Activated CD8-positive, alpha-beta memory T cell treated with anti-CD3 and anti-CD28 coated beads, Interleukin-2, amount 10 ng/mL, durations not matched to agents 7 days and 5 days (primary cell): ENCODE results near the gene NT5C. TPM values are rescaled to one million over a fixed set of nuclear protein-coding genes. Genes with fewer than 3 reads are reported as not detected.
"Not testable (repeated sequence)": the region's sequence is repeated elsewhere in the genome, so short reads cannot be mapped to it uniquely, and the experiment has no call there.

Source experiments
- ATAC-seq: fragments of 150-1000 bp; cut with Tn5 transposase; one replicate; pipeline ENCODE4 v1.10.0; 2021; ENCODE audit warnings: moderate library complexity
- CTCF ChIA-PET: fragments of 350-600 bp; sonication (Branson Sonifier 250); formaldehyde crosslinking; loops from one replicate; lab custom pipeline; 2021; ENCODE audit warnings: antibody characterized with exemption; lab: Charles Lee
- DNase-seq: peaks from one replicate; pipeline ENCODE4 v3.0.0-alpha.2; 2020
- H3K27ac Mint-ChIP-seq: one replicate; pipeline ENCODE4 v1.8.0; 2021; ENCODE audit warnings: mild to moderate bottlenecking, mixed read lengths
- H3K27me3 Mint-ChIP-seq: one replicate; pipeline ENCODE4 v1.8.0; 2021; ENCODE audit warnings: mixed read lengths
- H3K36me3 Mint-ChIP-seq: one replicate; pipeline ENCODE4 v1.8.0; 2021; ENCODE audit warnings: mild to moderate bottlenecking, mixed read lengths
- H3K4me1 Mint-ChIP-seq: one replicate; pipeline ENCODE4 v1.8.0; 2021; ENCODE audit warnings: mixed read lengths
- H3K4me3 Mint-ChIP-seq: one replicate; pipeline ENCODE4 v1.8.0; 2021; ENCODE audit warnings: mild to moderate bottlenecking, moderate library complexity, mixed read lengths
- H3K9me3 Mint-ChIP-seq: one replicate; pipeline ENCODE4 v1.8.0; 2022; ENCODE audit warnings: low read depth, mixed read lengths
- total RNA-seq, 2 experiments: library from RNA; stranded (reverse); gene quantifications; one replicate each; pipeline ENCODE4 v1.2.3, GENCODE V29; 2021

Gene NT5C
- total RNA-seq, 2 experiments from 2014 or later, result 65.2 to 73.1 TPM

GRCh38 chr17:75137762-75138161 lies 6.2 kb upstream of the NT5C start:
- CTCF ChIA-PET, result interaction anchor here (1.0 to 1.4 kb wide), 2 partner anchors 23 to 53 kb away, joined by 3 to 4 read pairs; no protein-coding TSS in a partner anchor
- not testable (repeated sequence) for H3K9me3 Mint-ChIP-seq, H3K27ac Mint-ChIP-seq, ATAC-seq, DNase-seq, H3K4me3 Mint-ChIP-seq, H3K27me3 Mint-ChIP-seq
- H3K4me1 Mint-ChIP-seq, result peaks cover 30% of the 10 kb centered on the region
- peaks cover 39% of the 10 kb centered on the region for H3K36me3 Mint-ChIP-seq

DNA sequence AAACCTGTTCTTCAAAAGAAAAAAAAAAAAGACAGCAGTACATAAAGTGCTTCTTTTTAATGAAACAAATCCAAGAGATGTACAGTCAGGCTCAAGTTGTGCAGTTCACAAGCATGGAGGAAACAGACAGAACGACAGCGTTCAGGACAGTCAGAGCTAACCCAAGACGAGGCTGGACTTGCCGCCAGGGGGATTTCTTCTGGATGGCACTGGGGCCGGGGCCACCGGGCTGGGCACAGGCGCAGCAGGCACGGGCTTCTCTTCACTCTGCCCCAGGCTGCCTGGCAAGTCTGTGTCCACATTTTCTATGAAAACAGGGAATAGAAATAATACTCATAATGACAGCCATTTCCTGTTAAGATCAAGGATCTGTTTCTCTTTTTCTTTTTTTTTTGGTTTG lies 4.4 kb upstream of the NT5C start:
- ATAC-seq (no peak), DNase-seq (no peak)
- Mint-ChIP-seq H3K27ac (no peak overlapping the region), H3K9me3 (no peaks in the 10 kb centered on the region), H3K4me1 (peaks cover 26% of the 10 kb centered on the region), H3K36me3 (peaks cover 28% of the 10 kb centered on the region), H3K27me3 (no peaks in the 10 kb centered on the region), H3K4me3 (no peak overlapping the region)
- CTCF ChIA-PET, result interaction anchor here (0.6 to 1.6 kb wide), 2 partner anchors 9 to 66 kb away, joined by 3 to 8 read pairs; no protein-coding TSS in a partner anchor

DNA sequence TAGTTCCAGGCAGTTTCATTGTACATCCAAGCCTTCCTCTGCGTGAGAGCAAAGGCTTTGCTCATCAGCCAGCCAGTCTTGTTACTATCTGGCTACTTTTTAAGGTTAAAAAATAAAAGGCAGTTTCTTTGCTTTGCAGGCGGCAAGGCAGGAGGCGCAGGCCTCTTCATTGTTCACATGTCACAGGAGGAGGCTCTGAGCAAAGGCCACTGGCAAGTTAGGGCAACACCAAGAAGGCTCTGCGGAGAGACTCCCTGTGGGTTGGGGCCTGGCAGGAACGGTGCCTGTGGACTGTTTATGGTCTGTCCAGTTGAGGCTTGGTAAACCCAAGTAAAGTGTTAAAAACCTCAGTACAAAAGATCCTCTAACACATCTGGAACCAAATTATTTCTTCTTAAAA lies 3.9 kb upstream of the NT5C start:
- ATAC-seq (no peak), DNase-seq (no peak)
- H3K36me3 Mint-ChIP-seq, result peaks cover 25% of the 10 kb centered on the region
- CTCF ChIA-PET, result interaction anchor here (0.6 kb wide), 1 partner anchor 9 kb away, joined by 3 read pairs; no protein-coding TSS in a partner anchor
- no peaks in the 10 kb centered on the region for H3K9me3 Mint-ChIP-seq
- H3K27me3 Mint-ChIP-seq, result no peaks in the 10 kb centered on the region
- H3K4me3 Mint-ChIP-seq, result no peak overlapping the region
- H3K27ac Mint-ChIP-seq, result no peak overlapping the region
- H3K4me1 Mint-ChIP-seq, result peaks cover 25% of the 10 kb centered on the region

GRCh38 chr17:75133607-75134347 lies 2.2 kb upstream of the NT5C start:
- ATAC-seq, H3K27me3 Mint-ChIP-seq, H3K4me3 Mint-ChIP-seq, H3K9me3 Mint-ChIP-seq, DNase-seq: not testable (repeated sequence)
- CTCF ChIA-PET, result interaction anchor here (1.3 to 14.6 kb wide), 3 partner anchors 20 to 127 kb away, joined by 3 to 233 read pairs (median 5); partner anchors contain the start of gene ARMC7
- H3K4me1 Mint-ChIP-seq, result peaks cover 28% of the 10 kb centered on the region
- peaks cover 22% of the 10 kb centered on the region for H3K36me3 Mint-ChIP-seq
- peak overlapping the region; percentile 63 for H3K27ac Mint-ChIP-seq

- DNase-seq, result no peak
- ATAC-seq, result no peak
- Mint-ChIP-seq H3K4me3 (no peak overlapping the region), H3K27me3 (no peaks in the 10 kb centered on the region), H3K9me3 (no peaks in the 10 kb centered on the region), H3K4me1 (peaks cover 28% of the 10 kb centered on the region), H3K36me3 (peaks cover 21% of the 10 kb centered on the region), H3K27ac (peak overlapping the region; percentile 61)
- CTCF ChIA-PET, result interaction anchor here (0.6 to 14.6 kb wide), 5 partner anchors 10 to 128 kb away, joined by 3 to 233 read pairs (median 3); partner anchors contain the start of gene ARMC7
Measured at GRCh38 chr17:75133001-75133400, 1.5 kb upstream of the NT5C start.

DNA sequence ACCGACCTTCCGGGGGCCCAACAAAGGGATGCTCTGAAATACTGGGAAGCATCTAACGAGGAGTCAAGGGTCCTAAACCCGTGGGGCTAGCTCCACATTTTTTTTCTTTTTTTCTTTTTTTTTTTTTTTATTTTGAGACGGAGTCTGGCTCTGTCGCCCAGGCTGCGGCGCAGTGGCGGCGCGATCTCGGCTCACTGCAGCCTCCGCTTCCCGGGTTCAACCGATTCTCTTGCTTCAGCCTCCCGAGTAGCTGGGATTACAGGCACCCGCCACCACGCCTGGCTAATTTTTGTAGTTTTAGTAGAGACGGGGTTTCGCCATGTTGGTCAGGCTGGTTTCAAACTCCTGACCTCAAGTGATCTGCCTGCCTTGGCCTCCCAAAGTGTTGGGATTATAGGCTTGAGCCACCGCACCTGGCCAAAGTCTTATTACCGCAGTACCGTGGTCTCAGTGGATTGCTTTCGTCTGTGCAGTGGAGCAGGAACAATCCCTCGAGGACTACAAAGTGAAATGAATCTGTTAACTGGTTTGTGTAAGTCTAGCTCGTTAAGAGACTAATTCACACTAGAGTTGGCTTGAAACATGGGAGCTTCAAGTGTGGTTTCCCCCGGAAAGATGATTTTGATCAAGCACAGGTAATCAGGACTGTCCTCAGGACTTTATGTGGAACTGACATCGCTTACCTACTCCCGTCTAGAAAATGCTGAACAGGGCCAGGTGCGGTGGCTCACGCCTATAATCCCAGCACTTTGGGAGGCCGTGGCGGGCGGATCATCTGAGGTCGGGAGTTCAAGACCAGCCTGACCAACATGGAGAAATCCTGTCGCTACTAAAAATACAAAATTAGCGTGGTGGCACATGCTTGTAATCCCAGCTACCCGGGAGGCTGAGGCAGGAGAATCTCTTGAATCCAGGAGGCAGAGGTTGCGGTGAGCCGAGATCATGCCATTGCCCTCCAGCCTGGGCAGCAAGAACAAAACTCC lies 767 bp upstream of the NT5C start:
- not testable (repeated sequence) for ATAC-seq, H3K27me3 Mint-ChIP-seq, H3K9me3 Mint-ChIP-seq

GRCh38 chr17:75130632-75131277 lies 787 bp downstream of the NT5C start:
- CTCF ChIA-PET, result interaction anchor here (0.7 to 14.6 kb wide), 30 partner anchors 8 to 281 kb away, joined by 3 to 233 read pairs (median 5); partner anchors contain the start of genes ARMC7, MRPL58, SLC16A5 and SUMO2
- peak overlapping the region; percentile 83 for H3K27ac Mint-ChIP-seq
- H3K27me3 Mint-ChIP-seq, result no peaks in the 10 kb centered on the region
- no peaks in the 10 kb centered on the region for H3K9me3 Mint-ChIP-seq
- ATAC-seq (peak; percentile 45), DNase-seq (peak; percentile 68)
- H3K4me3 Mint-ChIP-seq, result peak overlapping the region; percentile 78
- peaks cover 13% of the 10 kb centered on the region for H3K36me3 Mint-ChIP-seq
- peaks cover 35% of the 10 kb centered on the region for H3K4me1 Mint-ChIP-seq

More for the DNA sequence above, 767 bp upstream of the NT5C start:
- CTCF ChIA-PET, result interaction anchor here (0.6 to 14.6 kb wide), 26 partner anchors 9 to 280 kb away, joined by 3 to 233 read pairs (median 5); partner anchors contain the start of genes ARMC7, MRPL58 and SLC16A5
- peak overlapping the region; percentile 89 for H3K27ac Mint-ChIP-seq
- DNase-seq, result not testable (repeated sequence)
- peaks cover 28% of the 10 kb centered on the region for H3K4me1 Mint-ChIP-seq
- peaks cover 21% of the 10 kb centered on the region for H3K36me3 Mint-ChIP-seq
- H3K4me3 Mint-ChIP-seq, result peak overlapping the region; percentile 81

- peak overlapping the region; percentile 83 for H3K27ac Mint-ChIP-seq
- no peak for ATAC-seq
- H3K9me3 Mint-ChIP-seq, result no peaks in the 10 kb centered on the region
- no peak for DNase-seq
- CTCF ChIA-PET, result interaction anchor here (1.0 to 14.6 kb wide), 14 partner anchors 10 to 169 kb away, joined by 3 to 233 read pairs (median 7); partner anchors contain the start of genes ARMC7 and SUMO2
- peak overlapping the region; percentile 78 for H3K4me3 Mint-ChIP-seq
- H3K4me1 Mint-ChIP-seq, result peaks cover 40% of the 10 kb centered on the region
- H3K27me3 Mint-ChIP-seq, result no peaks in the 10 kb centered on the region
- H3K36me3 Mint-ChIP-seq, result peaks cover 12% of the 10 kb centered on the region
Measured at GRCh38 chr17:75130059-75130631, 1.4 kb downstream of the NT5C start.

DNA sequence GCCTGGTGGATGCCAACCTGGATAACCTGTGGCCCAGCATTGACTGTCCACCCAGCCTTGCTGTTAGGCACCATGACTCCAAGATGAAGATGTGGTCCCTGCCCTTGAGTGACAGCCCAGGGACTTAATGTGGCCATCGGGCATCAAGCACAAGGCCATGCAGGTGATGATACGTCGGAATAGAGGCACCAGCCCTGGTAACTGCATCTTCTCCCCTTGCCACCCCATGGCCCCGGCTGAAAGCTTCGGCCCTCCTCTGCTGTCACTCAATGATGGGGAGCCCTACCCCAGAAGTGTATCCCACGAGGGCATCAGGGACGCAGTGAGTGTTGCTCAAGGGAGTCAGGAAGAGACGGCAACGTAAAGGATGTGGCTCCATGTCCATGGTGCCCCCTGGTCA lies 2.0 kb downstream of the NT5C start:
- peaks cover 45% of the 10 kb centered on the region for H3K4me1 Mint-ChIP-seq

DNA sequence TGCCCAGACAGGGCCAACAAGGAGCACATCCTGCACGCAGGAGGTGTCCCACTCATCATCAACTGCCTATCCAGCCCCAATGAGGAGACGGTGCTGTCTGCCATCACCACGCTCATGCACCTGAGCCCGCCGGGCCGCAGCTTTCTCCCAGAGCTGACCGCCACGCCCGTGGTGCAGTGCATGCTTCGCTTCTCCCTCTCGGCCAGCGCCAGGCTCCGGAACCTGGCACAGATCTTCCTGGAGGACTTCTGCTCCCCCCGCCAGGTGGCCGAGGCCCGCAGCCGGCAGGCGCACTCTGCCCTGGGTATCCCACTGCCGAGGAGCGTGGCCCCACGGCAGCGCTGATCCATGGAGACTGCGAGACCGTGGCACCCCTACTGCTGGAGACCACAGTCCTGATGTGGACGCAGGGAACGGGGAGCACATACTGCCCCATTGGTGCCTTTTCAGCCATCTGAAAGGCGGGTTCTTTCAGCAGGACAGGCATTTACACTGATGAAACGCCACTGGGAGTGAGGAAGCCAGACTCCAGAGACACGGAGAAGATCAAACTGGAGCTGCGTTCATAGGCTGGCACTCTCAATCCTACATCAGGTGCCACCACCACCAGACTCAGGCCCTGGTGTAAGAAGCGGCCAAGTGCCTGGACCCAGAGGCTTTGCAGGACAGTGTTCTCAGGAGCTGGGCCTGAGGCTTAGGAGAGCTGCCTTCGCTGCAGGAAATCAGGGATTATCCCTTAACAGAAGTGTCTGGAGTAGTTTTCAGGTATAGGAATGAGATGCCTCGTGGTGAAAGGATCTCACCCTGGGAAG lies 2.6 kb downstream of the NT5C start:
- Mint-ChIP-seq H3K36me3 (peaks cover 12% of the 10 kb centered on the region), H3K4me3 (peak overlapping the region; percentile 41), H3K9me3 (no peaks in the 10 kb centered on the region), H3K27ac (no peak overlapping the region), H3K27me3 (no peaks in the 10 kb centered on the region), H3K4me1 (peaks cover 52% of the 10 kb centered on the region)
- no peak for DNase-seq
- ATAC-seq, result no peak
- CTCF ChIA-PET, result interaction anchor here (0.9 to 14.6 kb wide), 4 partner anchors 15 to 167 kb away, joined by 3 to 233 read pairs (median 12); partner anchors contain the start of gene ARMC7

More for the DNA sequence above, 2.0 kb downstream of the NT5C start:
- H3K36me3 Mint-ChIP-seq, result peaks cover 11% of the 10 kb centered on the region
- H3K4me3 Mint-ChIP-seq, result peak overlapping the region; percentile 41
- CTCF ChIA-PET, result interaction anchor here (0.9 to 14.6 kb wide), 5 partner anchors 15 to 168 kb away, joined by 3 to 233 read pairs (median 20); partner anchors contain the start of gene ARMC7
- H3K27me3 Mint-ChIP-seq, result no peaks in the 10 kb centered on the region
- no peak for DNase-seq
- no peak overlapping the region for H3K27ac Mint-ChIP-seq
- H3K9me3 Mint-ChIP-seq, result no peaks in the 10 kb centered on the region
- ATAC-seq, result no peak

- H3K36me3 Mint-ChIP-seq, result peaks cover 14% of the 10 kb centered on the region
- H3K27ac Mint-ChIP-seq, result peak overlapping the region; percentile 43
- not testable (repeated sequence) for H3K4me3 Mint-ChIP-seq, H3K27me3 Mint-ChIP-seq, DNase-seq, ATAC-seq, H3K9me3 Mint-ChIP-seq
- peaks cover 50% of the 10 kb centered on the region for H3K4me1 Mint-ChIP-seq
- CTCF ChIA-PET, result interaction anchor here (1.6 to 14.6 kb wide), 2 partner anchors 14 to 74 kb away, joined by 4 to 233 read pairs; partner anchors contain the start of gene ARMC7
Measured at GRCh38 chr17:75127936-75128335, 3.6 kb downstream of the NT5C start.
